IPS-18a (cell line): ENCODE data around the gene ARL15.

Experiments used
- H3K27ac ChIP-seq: one replicate; pipeline ENCODE4 v1.5.1; 2013; ENCODE audit warnings: low read length
- H3K27me3 ChIP-seq: one replicate; pipeline ENCODE4 v1.6.1; 2013; ENCODE audit warnings: mild to moderate bottlenecking, low read length; ENCODE audit not compliant: control insufficient read depth, insufficient read depth
- H3K36me3 ChIP-seq: one replicate; pipeline ENCODE4 v1.6.1; 2013; ENCODE audit warnings: low read depth, low read length; ENCODE audit not compliant: control insufficient read depth
- H3K4me1 ChIP-seq: one replicate; pipeline ENCODE4 v1.6.1; 2013; ENCODE audit warnings: low read depth, low read length; ENCODE audit not compliant: control insufficient read depth
- H3K4me3 ChIP-seq: one replicate; pipeline ENCODE4 v1.5.1; 2013; ENCODE audit warnings: low read length
- H3K9ac ChIP-seq: one replicate; pipeline ENCODE4 v1.6.1; 2013; ENCODE audit warnings: mild to moderate bottlenecking, low read length, moderate library complexity
- H3K9me3 ChIP-seq: one replicate; pipeline ENCODE4 v1.6.1; 2013; ENCODE audit warnings: low read depth, low read length; ENCODE audit not compliant: control insufficient read depth

Gene ARL15

DNA sequence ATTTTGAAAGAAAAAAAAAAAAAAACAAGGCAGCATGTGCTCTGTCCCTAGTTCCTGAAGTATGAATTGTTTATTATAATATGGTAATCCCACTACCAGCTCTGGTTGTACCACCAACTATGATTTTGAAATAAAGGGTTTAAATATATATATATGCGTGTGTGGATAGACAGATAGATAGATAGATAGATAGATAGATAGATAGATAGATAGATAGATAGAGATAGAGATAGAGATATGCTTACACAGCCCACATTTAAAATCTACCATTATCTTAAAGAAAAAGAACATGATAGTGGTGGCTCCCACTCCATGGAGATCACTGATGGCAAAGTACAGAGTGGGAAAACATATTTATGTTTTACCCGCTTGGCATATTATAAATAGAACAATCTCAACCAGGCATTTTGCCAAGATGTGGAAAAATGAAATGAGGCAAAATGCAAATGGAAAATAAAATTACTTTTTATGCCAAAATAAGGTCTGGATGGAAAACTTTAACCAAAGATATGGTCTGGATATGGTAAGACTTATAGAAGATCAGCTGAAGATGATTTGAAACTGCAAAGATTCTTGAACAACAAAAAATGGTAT lies 170.0 kb downstream of the ARL15 start:
- no peaks in the 10 kb centered on the region for H3K36me3 ChIP-seq
- no peak overlapping the region for H3K27ac ChIP-seq
- H3K4me3 ChIP-seq, result no peak overlapping the region
- no peaks in the 10 kb centered on the region for H3K27me3 ChIP-seq
- H3K9ac ChIP-seq, result no peak overlapping the region
- no peaks in the 10 kb centered on the region for H3K4me1 ChIP-seq
- H3K9me3 ChIP-seq, result no peaks in the 10 kb centered on the region

GRCh38 chr5:54136516-54137440 lies 173.6 kb downstream of the ARL15 start:
- no peak overlapping the region for H3K4me3 ChIP-seq
- H3K9ac ChIP-seq, result no peak overlapping the region
- H3K27ac ChIP-seq, result no peak overlapping the region
- H3K27me3 ChIP-seq, result no peaks in the 10 kb centered on the region
- no peaks in the 10 kb centered on the region for H3K36me3 ChIP-seq
- H3K4me1 ChIP-seq, result no peaks in the 10 kb centered on the region
- H3K9me3 ChIP-seq, result no peaks in the 10 kb centered on the region

DNA sequence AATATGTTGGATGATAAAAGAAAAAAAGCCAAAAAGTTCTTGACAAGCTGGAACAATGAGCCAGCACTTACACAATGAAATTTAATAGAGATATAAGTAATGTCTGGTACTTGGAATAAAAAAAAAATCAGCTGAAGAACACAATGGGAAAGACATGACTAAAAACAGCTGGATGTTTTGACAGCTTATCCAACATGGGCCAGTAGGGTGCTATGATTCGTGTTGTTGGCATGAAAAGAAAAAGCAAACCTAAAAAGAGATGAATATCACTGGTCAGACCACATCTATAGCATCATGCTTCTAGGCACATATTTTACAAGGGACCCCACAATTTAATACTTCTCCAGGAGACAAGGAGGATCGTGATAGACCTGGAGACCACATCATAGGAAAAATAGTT lies 175.3 kb downstream of the ARL15 start:
- Histone ChIP-seq H3K4me1 (no peaks in the 10 kb centered on the region), H3K27ac (no peak overlapping the region), H3K9ac (no peak overlapping the region), H3K9me3 (no peaks in the 10 kb centered on the region), H3K27me3 (no peaks in the 10 kb centered on the region), H3K36me3 (no peaks in the 10 kb centered on the region), H3K4me3 (no peak overlapping the region)

DNA sequence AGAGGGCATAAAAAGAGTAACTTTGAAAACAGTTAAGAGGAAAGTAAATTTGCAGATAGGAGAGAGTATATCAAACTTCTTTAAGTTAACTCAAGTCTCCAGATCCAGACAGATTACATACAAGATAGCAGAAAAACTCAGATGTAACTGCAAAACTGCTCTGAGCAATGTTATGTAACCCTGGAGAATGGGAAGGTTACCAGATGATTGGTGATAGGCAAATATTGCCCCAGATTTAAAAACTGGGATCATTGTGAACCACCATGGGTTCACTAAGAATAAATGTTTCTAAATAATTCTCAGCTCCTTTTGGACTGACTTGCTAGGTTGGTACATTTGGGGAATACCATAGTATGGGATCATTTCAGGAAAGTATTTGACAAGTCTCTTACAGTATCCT lies 176.5 kb downstream of the ARL15 start:
- Histone ChIP-seq H3K4me1 (no peaks in the 10 kb centered on the region), H3K27ac (no peak overlapping the region), H3K36me3 (no peaks in the 10 kb centered on the region), H3K9ac (no peak overlapping the region), H3K9me3 (no peaks in the 10 kb centered on the region), H3K27me3 (no peaks in the 10 kb centered on the region), H3K4me3 (no peak overlapping the region)

- no peaks in the 10 kb centered on the region for H3K36me3 ChIP-seq
- H3K9ac ChIP-seq, result no peak overlapping the region
- H3K9me3 ChIP-seq, result no peaks in the 10 kb centered on the region
- no peak overlapping the region for H3K27ac ChIP-seq
- H3K27me3 ChIP-seq, result no peaks in the 10 kb centered on the region
- H3K4me1 ChIP-seq, result no peaks in the 10 kb centered on the region
- no peak overlapping the region for H3K4me3 ChIP-seq
Measured at GRCh38 chr5:54120473-54120872, 189.9 kb downstream of the ARL15 start.

GRCh38 chr5:54117957-54118356 lies 192.4 kb downstream of the ARL15 start:
- Histone ChIP-seq H3K36me3 (no peaks in the 10 kb centered on the region), H3K4me3 (no peak overlapping the region), H3K9me3 (no peaks in the 10 kb centered on the region), H3K27me3 (no peaks in the 10 kb centered on the region), H3K4me1 (peaks cover 1% of the 10 kb centered on the region), H3K27ac (no peak overlapping the region), H3K9ac (no peak overlapping the region)

DNA sequence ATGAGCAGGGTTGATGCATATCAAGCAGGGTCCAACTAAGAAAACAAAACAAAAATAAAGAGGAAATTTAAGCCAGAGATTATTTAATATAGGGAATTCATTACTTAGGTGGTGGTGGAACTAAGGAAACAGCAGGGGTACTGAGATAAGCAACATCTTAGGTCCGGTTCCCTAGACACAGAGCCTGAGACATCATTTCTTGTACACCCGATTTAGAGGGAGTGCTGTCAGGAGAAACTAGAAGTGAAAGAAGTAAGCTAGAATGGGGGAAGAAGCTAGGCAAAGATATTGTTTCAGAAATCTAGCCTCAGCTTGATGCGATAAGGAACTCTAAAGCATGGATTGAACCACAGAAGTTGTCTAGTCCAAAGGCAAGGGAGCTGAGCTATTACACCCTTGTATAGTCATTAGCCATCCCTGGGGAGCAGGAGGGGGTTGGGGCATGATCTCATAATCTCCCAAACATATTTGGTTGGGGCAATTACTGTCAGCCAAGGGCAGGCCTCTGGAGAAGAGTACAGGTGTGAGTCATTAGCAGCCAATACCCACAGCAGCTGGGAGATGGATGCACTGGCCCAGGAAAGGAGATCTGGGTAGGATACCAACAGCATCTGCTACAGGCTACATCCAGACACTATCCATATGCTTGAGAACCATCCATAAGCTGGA lies 194.5 kb downstream of the ARL15 start:
- Histone ChIP-seq H3K4me1 (peaks cover 6% of the 10 kb centered on the region), H3K4me3 (no peak overlapping the region), H3K36me3 (no peaks in the 10 kb centered on the region), H3K9me3 (no peaks in the 10 kb centered on the region), H3K27ac (no peak overlapping the region), H3K9ac (no peak overlapping the region), H3K27me3 (no peaks in the 10 kb centered on the region)

DNA sequence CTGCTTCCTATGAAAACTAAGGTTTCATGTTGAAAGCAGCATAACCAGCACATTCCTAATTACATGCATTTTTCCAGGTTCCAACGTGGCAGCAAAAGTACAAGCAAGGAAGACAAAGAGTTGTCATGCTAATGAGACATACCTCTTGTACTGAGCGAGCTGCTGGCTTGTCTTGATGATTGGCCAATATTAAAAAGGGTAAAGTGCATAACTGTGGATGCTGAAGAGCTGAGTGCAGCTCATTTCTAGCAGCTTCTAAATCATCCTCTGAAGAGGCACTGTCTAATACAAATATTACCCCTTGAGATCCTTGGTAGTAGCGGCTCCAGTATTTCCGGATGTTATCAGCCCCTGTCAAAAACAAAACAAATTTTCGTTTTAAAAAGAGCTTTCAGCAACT lies 197.3 kb downstream of the ARL15 start:
- Histone ChIP-seq H3K9me3 (no peaks in the 10 kb centered on the region), H3K4me1 (peaks cover 6% of the 10 kb centered on the region), H3K27ac (no peak overlapping the region), H3K36me3 (no peaks in the 10 kb centered on the region), H3K27me3 (no peaks in the 10 kb centered on the region), H3K9ac (no peak overlapping the region), H3K4me3 (no peak overlapping the region)

DNA sequence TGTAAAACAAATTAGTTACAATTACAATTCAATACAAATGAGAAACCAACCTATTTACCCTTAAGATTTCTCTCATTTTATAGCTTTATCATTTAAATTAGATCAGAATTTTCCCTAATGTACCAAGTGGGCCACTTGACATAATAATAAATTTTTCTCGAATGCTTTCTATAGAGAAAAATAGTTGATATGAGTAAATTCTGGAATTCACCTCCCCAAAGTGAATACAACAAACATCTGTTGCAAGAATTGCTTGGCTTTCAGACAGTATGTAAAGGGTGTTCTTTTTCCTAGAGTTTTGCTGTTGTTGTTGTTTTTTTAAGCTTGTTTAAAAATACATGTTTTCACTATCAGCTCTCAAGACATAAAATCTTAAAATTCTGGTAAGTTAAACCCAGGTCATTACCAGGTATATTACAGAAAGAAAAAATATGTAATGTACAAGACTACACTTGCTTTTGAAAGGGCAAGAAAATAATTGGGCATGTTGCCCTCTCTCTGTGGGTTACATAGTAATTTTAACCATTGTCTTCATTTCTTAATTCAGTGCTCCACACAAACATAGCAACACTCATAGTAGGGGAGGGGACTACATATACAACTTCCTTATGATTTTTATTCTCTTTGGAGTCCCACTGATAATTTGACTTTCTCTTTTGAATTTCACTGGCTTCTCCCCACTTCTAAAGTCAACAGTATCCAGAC lies 200.6 kb downstream of the ARL15 start:
- no peak overlapping the region for H3K27ac ChIP-seq
- no peak overlapping the region for H3K9ac ChIP-seq
- H3K27me3 ChIP-seq, result no peaks in the 10 kb centered on the region
- H3K36me3 ChIP-seq, result no peaks in the 10 kb centered on the region
- H3K4me3 ChIP-seq, result no peak overlapping the region
- no peaks in the 10 kb centered on the region for H3K9me3 ChIP-seq
- H3K4me1 ChIP-seq, result peaks cover 6% of the 10 kb centered on the region

DNA sequence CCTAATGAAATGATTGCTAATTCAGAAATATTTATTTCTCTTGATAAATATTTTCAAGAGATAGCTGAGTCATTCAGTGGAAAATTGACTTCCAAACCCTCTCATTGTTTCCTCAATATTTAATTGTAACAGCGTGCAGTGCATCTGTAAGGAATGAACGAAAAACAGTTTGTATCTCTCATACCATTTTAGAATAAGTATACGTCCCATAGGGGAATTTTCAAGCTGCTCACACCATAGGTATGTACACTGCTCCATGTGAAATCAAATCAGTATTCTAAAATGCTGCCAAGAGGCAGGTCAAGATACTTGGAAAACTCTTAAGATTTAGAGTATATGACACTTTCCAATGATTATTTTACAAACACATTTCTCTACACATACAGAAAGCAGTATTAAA lies 202.2 kb downstream of the ARL15 start:
- Histone ChIP-seq H3K27ac (no peak overlapping the region), H3K9me3 (no peaks in the 10 kb centered on the region), H3K36me3 (no peaks in the 10 kb centered on the region), H3K4me1 (peaks cover 6% of the 10 kb centered on the region), H3K9ac (no peak overlapping the region), H3K4me3 (no peak overlapping the region), H3K27me3 (no peaks in the 10 kb centered on the region)

DNA sequence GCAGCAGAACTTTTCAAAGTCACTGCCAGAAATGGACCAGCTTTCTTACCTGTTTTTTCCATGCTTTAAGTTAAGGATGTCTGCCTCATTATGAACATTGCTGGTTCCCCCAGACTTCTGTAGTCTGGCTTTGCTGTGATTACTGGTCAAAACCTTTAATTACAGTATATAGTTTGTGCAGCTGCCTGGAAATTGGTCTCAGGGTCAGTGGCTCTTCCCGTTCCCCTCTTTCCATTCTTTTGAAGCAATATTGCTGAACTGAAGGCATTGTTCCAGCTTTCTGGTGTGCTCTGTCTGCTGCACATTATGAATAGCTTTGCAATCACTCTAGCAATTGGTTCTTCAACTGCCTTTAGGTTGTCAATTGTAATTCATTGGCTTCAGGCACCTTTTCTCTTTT lies 206.5 kb downstream of the ARL15 start:
- Histone ChIP-seq H3K36me3 (no peaks in the 10 kb centered on the region), H3K4me1 (no peaks in the 10 kb centered on the region), H3K27ac (no peak overlapping the region), H3K27me3 (no peaks in the 10 kb centered on the region), H3K9ac (no peak overlapping the region), H3K9me3 (no peaks in the 10 kb centered on the region), H3K4me3 (no peak overlapping the region)
